ENCODE measurements around the gene PHACTR3. TPM values are rescaled to one million over a fixed set of nuclear protein-coding genes. Genes with fewer than 3 reads are reported as not detected.
A peak's percentile ranks its signal among the peaks of the same experiment; 100 is the strongest.

PHACTR3 gene
- total RNA-seq, 1 donor from 2014 or later, result 1.4 TPM

GRCh38 chr20:59780494-59781185 lies 176.3 kb downstream of the PHACTR3 start:
- Histone ChIP-seq H3K79me2 (ENCODE audit: low read depth) (no peaks in the 10 kb centered on the region), H3K4me3 (no peak overlapping the region), H3K36me3 (no peaks in the 10 kb centered on the region), H3K9ac (no peak overlapping the region), H3K4me1 (peaks cover 4% of the 10 kb centered on the region), H4K20me1 (ENCODE audit: low read depth) (no peaks in the 10 kb centered on the region), H3K4me2 (no peak overlapping the region), H3K27ac (no peak overlapping the region), H3F3A (ENCODE audit: low read depth) (no peaks in the 10 kb centered on the region), H2AFZ (replicated peaks) (no peak overlapping the region), H3K27me3 (peaks cover 13% of the 10 kb centered on the region), H3K9me3 (ENCODE audit: low read depth) (no peaks in the 10 kb centered on the region)
- peaks cover 16% of the 10 kb centered on the region for H3K4me1 Mint-ChIP-seq
- H3K36me3 Mint-ChIP-seq, result no peaks in the 10 kb centered on the region
- no peak for DNase-seq (ENCODE audit: low spot score)
- H3K4me3 Mint-ChIP-seq, result no peak overlapping the region
- H3K27ac Mint-ChIP-seq, result no peak overlapping the region
- TF ChIP-seq EZH2 (IDR thresholded peaks at IDR 0.05) (no peak), CTCF (IDR thresholded peaks at IDR 0.05) (no peak), EZH2phosphoT487 (IDR thresholded peaks at IDR 0.05) (no peak)
- H3K9me3 Mint-ChIP-seq, result no peaks in the 10 kb centered on the region
- peaks cover 11% of the 10 kb centered on the region for H3K27me3 Mint-ChIP-seq (ENCODE audit: insufficient read depth, low read depth)

GRCh38 chr20:59781226-59781625 lies 176.9 kb downstream of the PHACTR3 start:
- H3K9me3 Mint-ChIP-seq, result no peaks in the 10 kb centered on the region
- H3K4me2 ChIP-seq, result no peak overlapping the region

GRCh38 chr20:59782986-59783640 lies 178.8 kb downstream of the PHACTR3 start:
- Histone ChIP-seq H3K9ac (no peak overlapping the region), H3K4me1 (peaks cover 4% of the 10 kb centered on the region), H3K36me3 (no peaks in the 10 kb centered on the region), H3K9me3 (ENCODE audit: low read depth) (no peaks in the 10 kb centered on the region), H3K4me3 (no peak overlapping the region), H2AFZ (replicated peaks) (peak overlapping the region; percentile 60), H3K4me2 (peak overlapping the region; percentile 79), H3K27me3 (peaks cover 6% of the 10 kb centered on the region), H3K79me2 (ENCODE audit: low read depth) (no peaks in the 10 kb centered on the region), H3K27ac (no peak overlapping the region), H3F3A (ENCODE audit: low read depth) (no peaks in the 10 kb centered on the region), H4K20me1 (ENCODE audit: low read depth) (no peaks in the 10 kb centered on the region)
- H3K27me3 Mint-ChIP-seq (ENCODE audit: insufficient read depth, low read depth), result peaks cover 10% of the 10 kb centered on the region
- H3K4me1 Mint-ChIP-seq, result peaks cover 26% of the 10 kb centered on the region
- no peaks in the 10 kb centered on the region for H3K9me3 Mint-ChIP-seq
- no peak for TF ChIP-seq EZH2phosphoT487 (IDR thresholded peaks at IDR 0.05)
- peak; percentile 91 for TF ChIP-seq CTCF (IDR thresholded peaks at IDR 0.05)
- H3K36me3 Mint-ChIP-seq, result no peaks in the 10 kb centered on the region
- peak; percentile 87 for DNase-seq (ENCODE audit: low spot score)
- H3K4me3 Mint-ChIP-seq, result no peak overlapping the region
- no peak overlapping the region for H3K27ac Mint-ChIP-seq

More at GRCh38 chr20:59781226-59781625, 176.9 kb downstream of the PHACTR3 start:
- Mint-ChIP-seq H3K36me3 (no peaks in the 10 kb centered on the region), H3K27me3 (ENCODE audit: insufficient read depth, low read depth) (peaks cover 13% of the 10 kb centered on the region), H3K4me1 (peaks cover 16% of the 10 kb centered on the region), H3K27ac (no peak overlapping the region), H3K4me3 (no peak overlapping the region)
- H3F3A ChIP-seq (ENCODE audit: low read depth), result no peaks in the 10 kb centered on the region
- no peaks in the 10 kb centered on the region for H3K9me3 ChIP-seq (ENCODE audit: low read depth)
- peaks cover 13% of the 10 kb centered on the region for H3K27me3 ChIP-seq
- H3K79me2 ChIP-seq (ENCODE audit: low read depth), result no peaks in the 10 kb centered on the region
- no peak overlapping the region for H3K4me3 ChIP-seq
- H4K20me1 ChIP-seq (ENCODE audit: low read depth), result no peaks in the 10 kb centered on the region
- TF ChIP-seq EZH2phosphoT487 (IDR thresholded peaks at IDR 0.05) (no peak), EZH2 (IDR thresholded peaks at IDR 0.05) (no peak), CTCF (IDR thresholded peaks at IDR 0.05) (no peak)
- peaks cover 4% of the 10 kb centered on the region for H3K4me1 ChIP-seq
- H2AFZ ChIP-seq (replicated peaks), result no peak overlapping the region
- H3K27ac ChIP-seq, result no peak overlapping the region
- no peak for DNase-seq (ENCODE audit: low spot score)
- no peak overlapping the region for H3K9ac ChIP-seq
- H3K36me3 ChIP-seq, result no peaks in the 10 kb centered on the region

Measured in neural progenitor cell (in vitro differentiated cells).